Activated B cell treated with CpG ODN at 0.5 μM for 24 hours (primary cell): Measurements from ENCODE around the gene ACADVL. TPM values are rescaled to one million over a fixed set of nuclear protein-coding genes. Genes with fewer than 3 reads are reported as not detected.

Experiments used
- ATAC-seq: fragments of 200-7000 bp; cut with Tn5 transposase; one replicate; pipeline ENCODE4 v1.10.0; 2021; ENCODE audit warnings: low read depth, mild to moderate bottlenecking, moderate library complexity
- CTCF ChIA-PET: fragments of 350-600 bp; sonication (Branson Sonifier 250); formaldehyde crosslinking; loops from one replicate; lab custom pipeline; 2021; ENCODE audit warnings: antibody characterized with exemption; lab: Charles Lee
- POLR2A ChIA-PET: fragments of 350-600 bp; sonication (Branson Sonifier 250); formaldehyde crosslinking; loops from one replicate; lab custom pipeline; 2021; ENCODE audit warnings: antibody characterized with exemption; lab: Charles Lee
- DNase-seq: peaks from one replicate; pipeline ENCODE4 v3.0.0; 2022
- H3K27ac Mint-ChIP-seq: one replicate; pipeline ENCODE4 v1.8.0; 2020; ENCODE audit warnings: mixed read lengths
- H3K27me3 Mint-ChIP-seq: one replicate; pipeline ENCODE4 v1.8.0; 2021; ENCODE audit warnings: mixed read lengths
- H3K36me3 Mint-ChIP-seq: one replicate; pipeline ENCODE4 v1.8.0; 2021; ENCODE audit warnings: low read depth, mixed read lengths
- H3K4me1 Mint-ChIP-seq: one replicate; pipeline ENCODE4 v1.8.0; 2021; ENCODE audit warnings: mixed read lengths
- H3K4me3 Mint-ChIP-seq: one replicate; pipeline ENCODE4 v1.8.0; 2020; ENCODE audit warnings: mild to moderate bottlenecking, mixed read lengths
- H3K9me3 Mint-ChIP-seq: one replicate; pipeline ENCODE4 v1.8.0; 2020; ENCODE audit warnings: mixed read lengths
- intact Hi-C: fragments of 100-400 bp; cut with micrococcal nuclease; formaldehyde crosslinking; loops from one replicate; pipeline ENCODE4 v1.15.1; 2024
- total RNA-seq: library from RNA; stranded (reverse); gene quantifications from 2 replicates; pipeline ENCODE4 v1.2.3, GENCODE V29; 2022
- TF ChIP-seq, protein P1 (sequence below): fragments of 200-600 bp; IDR thresholded peaks from one replicate; pipeline ENCODE4 v1.8.0; 2022; ENCODE audit warnings: antibody characterized with exemption, mild to moderate bottlenecking

ACADVL gene
- total RNA-seq, 1 donor from 2014 or later: 469 TPM

DNA sequence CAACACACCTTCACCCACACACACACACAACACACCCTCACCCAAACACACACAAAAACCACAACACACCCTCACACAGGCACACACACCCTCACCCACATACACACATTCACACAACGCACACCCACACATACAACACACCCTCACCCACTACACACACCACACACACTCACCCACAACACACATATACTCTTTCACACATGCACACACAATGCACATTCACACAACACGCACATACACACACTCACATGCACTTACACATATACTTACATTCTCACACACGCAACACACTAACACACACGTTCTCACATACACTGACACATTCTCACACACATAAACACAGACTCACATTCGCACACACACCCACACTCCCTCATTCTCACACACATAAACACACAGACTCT, 44.4 kb upstream of the ACADVL start:
- DNase-seq (no peak), ATAC-seq (no peak)
- POLR2A ChIA-PET: no interaction called here
- Mint-ChIP-seq H3K27ac (no peak overlapping the region), H3K4me1 (peaks cover 9% of the 10 kb centered on the region), H3K9me3 (no peaks in the 10 kb centered on the region), H3K27me3 (peaks cover 15% of the 10 kb centered on the region), H3K4me3 (no peak overlapping the region), H3K36me3 (no peaks in the 10 kb centered on the region)
- CTCF ChIA-PET: no interaction called here
- TF ChIP-seq, protein P1, sequence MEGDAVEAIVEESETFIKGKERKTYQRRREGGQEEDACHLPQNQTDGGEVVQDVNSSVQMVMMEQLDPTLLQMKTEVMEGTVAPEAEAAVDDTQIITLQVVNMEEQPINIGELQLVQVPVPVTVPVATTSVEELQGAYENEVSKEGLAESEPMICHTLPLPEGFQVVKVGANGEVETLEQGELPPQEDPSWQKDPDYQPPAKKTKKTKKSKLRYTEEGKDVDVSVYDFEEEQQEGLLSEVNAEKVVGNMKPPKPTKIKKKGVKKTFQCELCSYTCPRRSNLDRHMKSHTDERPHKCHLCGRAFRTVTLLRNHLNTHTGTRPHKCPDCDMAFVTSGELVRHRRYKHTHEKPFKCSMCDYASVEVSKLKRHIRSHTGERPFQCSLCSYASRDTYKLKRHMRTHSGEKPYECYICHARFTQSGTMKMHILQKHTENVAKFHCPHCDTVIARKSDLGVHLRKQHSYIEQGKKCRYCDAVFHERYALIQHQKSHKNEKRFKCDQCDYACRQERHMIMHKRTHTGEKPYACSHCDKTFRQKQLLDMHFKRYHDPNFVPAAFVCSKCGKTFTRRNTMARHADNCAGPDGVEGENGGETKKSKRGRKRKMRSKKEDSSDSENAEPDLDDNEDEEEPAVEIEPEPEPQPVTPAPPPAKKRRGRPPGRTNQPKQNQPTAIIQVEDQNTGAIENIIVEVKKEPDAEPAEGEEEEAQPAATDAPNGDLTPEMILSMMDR: no peak
- intact Hi-C loops: no loop called here

DNA sequence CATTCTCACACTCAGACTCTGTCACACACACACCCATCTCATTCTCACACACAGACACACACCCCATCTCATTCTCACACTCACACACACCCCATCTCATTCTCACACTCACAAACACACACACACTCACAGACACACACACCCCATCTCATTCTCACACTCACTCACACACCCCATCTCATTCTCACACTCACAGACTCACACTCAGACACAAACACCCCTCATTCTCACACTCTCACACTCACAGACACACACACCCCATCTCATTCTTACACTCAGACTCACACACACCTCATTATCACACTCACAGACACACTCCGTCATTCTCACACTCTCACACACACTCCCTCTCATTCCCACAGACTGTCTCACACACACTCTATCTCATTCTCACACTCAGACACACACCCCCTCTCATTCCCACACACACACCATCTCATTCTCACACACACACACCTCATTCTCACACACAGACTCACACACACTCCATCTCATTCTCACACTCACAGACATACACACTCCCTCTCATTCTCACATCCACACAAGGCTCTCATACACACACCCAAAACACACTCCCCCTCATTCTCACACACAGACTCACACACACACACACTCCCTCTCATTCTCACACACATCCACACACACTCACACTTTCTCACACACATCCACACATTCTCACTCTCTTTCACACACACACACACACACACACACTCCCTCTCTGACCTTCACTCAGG, 43.5 kb upstream of the ACADVL start:
- TF ChIP-seq, protein P1: no peak
- Mint-ChIP-seq H3K4me1 (peaks cover 9% of the 10 kb centered on the region), H3K9me3 (no peaks in the 10 kb centered on the region), H3K27me3 (peaks cover 15% of the 10 kb centered on the region), H3K36me3 (no peaks in the 10 kb centered on the region), H3K27ac (no peak overlapping the region), H3K4me3 (no peak overlapping the region)
- ChIA-PET POLR2A (interaction anchor here (0.6 kb wide), 1 partner anchor 510 kb away, joined by 4 read pairs; no protein-coding TSS in a partner anchor), CTCF (interaction anchor here (2.2 kb wide), 1 partner anchor 131 kb away, joined by 29 read pairs; the partner anchor contains the start of gene SLC16A11)
- no peak for ATAC-seq
- intact Hi-C loops: loop anchor here (2.0 kb wide), 1 partner anchor 263 kb away; no protein-coding TSS in a partner anchor
- DNase-seq: no peak

DNA sequence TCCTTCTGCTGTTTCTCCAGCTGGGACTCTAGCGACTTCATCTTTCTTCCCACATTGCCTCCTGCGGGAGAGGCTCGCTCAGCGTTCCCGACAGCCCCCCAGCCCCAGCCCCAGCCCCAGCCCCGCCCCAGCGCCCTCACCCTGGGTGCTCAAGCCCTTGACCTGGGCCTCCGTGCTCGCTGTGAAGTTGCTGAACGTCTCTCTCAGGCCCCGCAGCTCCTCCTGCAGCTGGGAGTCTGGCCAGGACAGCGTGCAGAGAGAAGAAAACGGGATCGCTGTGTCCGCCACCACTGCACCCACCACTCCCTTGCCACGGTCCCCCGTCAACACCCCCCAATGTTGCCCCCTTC, 42.9 kb upstream of the ACADVL start:
- intact Hi-C loops: loop anchor here (1.0 to 2.0 kb wide), 3 partner anchors 125 to 264 kb away; no protein-coding TSS in a partner anchor
- peaks cover 9% of the 10 kb centered on the region for H3K4me1 Mint-ChIP-seq
- TF ChIP-seq, protein P1: no peak
- POLR2A ChIA-PET: interaction anchor here (0.6 to 1.3 kb wide), 2 partner anchors 131 to 509 kb away, joined by 4 to 6 read pairs; no protein-coding TSS in a partner anchor
- no peaks in the 10 kb centered on the region for H3K9me3 Mint-ChIP-seq
- H3K36me3 Mint-ChIP-seq: no peaks in the 10 kb centered on the region
- H3K27ac Mint-ChIP-seq: no peak overlapping the region
- peaks cover 15% of the 10 kb centered on the region for H3K27me3 Mint-ChIP-seq
- H3K4me3 Mint-ChIP-seq: no peak overlapping the region
- DNase-seq: no peak
- no peak for ATAC-seq
- CTCF ChIA-PET: interaction anchor here (1.0 to 2.2 kb wide), 5 partner anchors 13 to 334 kb away, joined by 4 to 29 read pairs (median 5); partner anchors contain the start of gene SLC16A11

DNA sequence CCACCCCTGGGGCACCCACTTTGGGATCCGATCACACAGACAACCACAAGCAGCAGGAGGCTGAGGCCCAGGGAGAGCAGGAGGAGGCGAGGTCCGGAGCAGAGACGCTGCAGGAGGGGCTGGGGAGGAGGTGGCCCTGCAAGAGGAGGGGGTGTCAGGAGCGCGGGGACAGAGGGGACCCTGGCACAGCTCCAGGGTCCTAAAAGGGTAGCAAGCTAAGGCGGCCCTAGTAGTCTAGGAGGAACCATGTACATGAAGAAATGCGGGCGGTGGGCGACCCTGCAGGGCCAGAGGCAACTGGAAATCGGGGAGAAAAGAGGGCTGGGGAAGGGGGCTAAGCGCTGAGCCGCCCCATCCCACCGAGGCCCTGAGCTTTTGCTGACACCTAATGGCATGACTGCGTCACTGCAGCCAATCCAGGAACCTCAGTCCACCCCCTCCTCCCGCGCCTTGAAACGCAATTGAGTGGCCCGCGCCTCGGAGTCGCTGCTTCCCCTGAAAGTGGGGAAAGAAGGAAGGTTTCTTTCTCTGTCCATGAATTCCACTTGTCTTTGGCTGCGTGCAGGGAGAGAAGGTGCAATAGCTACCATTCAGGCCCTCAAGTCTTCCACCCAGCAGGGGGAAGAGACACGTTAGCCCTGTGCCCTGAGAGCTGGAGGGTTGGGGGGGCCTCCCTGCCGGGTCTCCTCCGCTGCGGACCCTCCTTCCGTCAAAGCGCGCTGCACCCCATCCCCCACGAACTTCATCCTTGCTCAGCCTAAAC, 42.4 kb upstream of the ACADVL start:
- intact Hi-C loops: loop anchor here (1.0 to 2.0 kb wide), 3 partner anchors 125 to 265 kb away; no protein-coding TSS in a partner anchor

More for the DNA sequence above, 42.4 kb upstream of the ACADVL start:
- Mint-ChIP-seq H3K4me3 (peak overlapping the region; percentile 52), H3K4me1 (peaks cover 9% of the 10 kb centered on the region), H3K27ac (no peak overlapping the region), H3K36me3 (no peaks in the 10 kb centered on the region), H3K27me3 (peaks cover 15% of the 10 kb centered on the region), H3K9me3 (no peaks in the 10 kb centered on the region)
- CTCF ChIA-PET: interaction anchor here (0.5 to 2.2 kb wide), 8 partner anchors 12 to 334 kb away, joined by 3 to 29 read pairs (median 4); partner anchors contain the start of genes GPS2 and SLC16A11
- POLR2A ChIA-PET: interaction anchor here (0.6 to 1.3 kb wide), 2 partner anchors 131 to 508 kb away, joined by 4 to 6 read pairs; no protein-coding TSS in a partner anchor
- peak; percentile 50 for DNase-seq
- ATAC-seq: peak; percentile 95
- TF ChIP-seq, protein P1: no peak
